IMR-90 (cell line): Measurements from ENCODE around the gene F12.

Source experiments
- FOS ChIP-seq: fragments of 150-350 bp; IDR thresholded peaks from 2 replicates; pipeline ENCODE4 v1.6.1; 2016; ENCODE audit warnings: low read depth, low read length
- POLR2A ChIP-seq: IDR thresholded peaks from 2 replicates; pipeline ENCODE4 v1.6.1; 2012; ENCODE audit warnings: mild to moderate bottlenecking, low read depth, low read length
- RCOR1 ChIP-seq: IDR thresholded peaks from 2 replicates; pipeline ENCODE4 v1.6.1; 2012; ENCODE audit warnings: mild to moderate bottlenecking, low read length, improper control_type of control experiment; ENCODE audit not compliant: insufficient replicate concordance
- TF ChIP-seq, protein P1 (sequence below): conservative IDR thresholded peaks from 2 replicates; pipeline ENCODE4 v1.5.1; 2012; ENCODE audit warnings: mild to moderate bottlenecking, low read depth, low read length, improper control_type of control experiment

DNA sequence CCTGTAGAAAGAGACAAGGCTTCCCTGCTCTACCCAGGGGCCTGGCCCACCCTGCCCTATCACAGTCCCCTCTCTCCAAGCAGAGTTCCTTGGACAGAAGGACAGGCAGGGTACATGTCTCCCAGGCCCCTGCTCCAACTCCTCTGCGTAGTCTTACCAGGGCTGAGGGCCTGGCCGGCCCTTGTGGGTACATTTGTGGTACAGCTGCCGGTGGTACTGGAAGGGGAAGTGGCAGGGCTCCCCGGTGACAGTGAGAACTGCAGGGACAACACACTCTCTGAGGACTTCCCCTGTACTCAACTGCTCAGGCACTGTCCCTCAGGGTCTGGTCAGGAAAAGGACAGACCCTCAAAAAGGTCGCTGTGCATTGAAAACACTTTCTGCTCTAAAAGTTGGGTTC is 3.6 kb downstream of the F12 start:
- TF ChIP-seq FOS, result no peak
- no peak for TF ChIP-seq RCOR1
- TF ChIP-seq, protein P1, sequence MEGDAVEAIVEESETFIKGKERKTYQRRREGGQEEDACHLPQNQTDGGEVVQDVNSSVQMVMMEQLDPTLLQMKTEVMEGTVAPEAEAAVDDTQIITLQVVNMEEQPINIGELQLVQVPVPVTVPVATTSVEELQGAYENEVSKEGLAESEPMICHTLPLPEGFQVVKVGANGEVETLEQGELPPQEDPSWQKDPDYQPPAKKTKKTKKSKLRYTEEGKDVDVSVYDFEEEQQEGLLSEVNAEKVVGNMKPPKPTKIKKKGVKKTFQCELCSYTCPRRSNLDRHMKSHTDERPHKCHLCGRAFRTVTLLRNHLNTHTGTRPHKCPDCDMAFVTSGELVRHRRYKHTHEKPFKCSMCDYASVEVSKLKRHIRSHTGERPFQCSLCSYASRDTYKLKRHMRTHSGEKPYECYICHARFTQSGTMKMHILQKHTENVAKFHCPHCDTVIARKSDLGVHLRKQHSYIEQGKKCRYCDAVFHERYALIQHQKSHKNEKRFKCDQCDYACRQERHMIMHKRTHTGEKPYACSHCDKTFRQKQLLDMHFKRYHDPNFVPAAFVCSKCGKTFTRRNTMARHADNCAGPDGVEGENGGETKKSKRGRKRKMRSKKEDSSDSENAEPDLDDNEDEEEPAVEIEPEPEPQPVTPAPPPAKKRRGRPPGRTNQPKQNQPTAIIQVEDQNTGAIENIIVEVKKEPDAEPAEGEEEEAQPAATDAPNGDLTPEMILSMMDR, result no peak
- no peak for TF ChIP-seq POLR2A
